Mesendoderm (in vitro differentiated cells): ENCODE measurements around the gene KCNC1.

Experiments
- DNase-seq: peaks from one replicate; pipeline ENCODE4 v3.0.0; 2013
- H2AK5ac ChIP-seq: 2 replicates; pipeline ENCODE4 v1.6.1; 2013; ENCODE audit warnings: low read length, inconsistent platforms
- H2BK120ac ChIP-seq: 2 replicates; pipeline ENCODE4 v1.6.1; 2013; ENCODE audit warnings: low read depth, mild to moderate bottlenecking, low read length, moderate library complexity, mixed read lengths
- H2BK15ac ChIP-seq: replicated peaks from 2 replicates; pipeline ENCODE4 v1.6.1; 2013; ENCODE audit warnings: low read depth, mild to moderate bottlenecking, moderate library complexity
- H2BK5ac ChIP-seq: 2 replicates; pipeline ENCODE4 v1.6.1; 2013; ENCODE audit warnings: low read length, inconsistent platforms
- H3K18ac ChIP-seq: 2 replicates; pipeline ENCODE4 v1.6.1; 2013; ENCODE audit warnings: mild to moderate bottlenecking, low read length, mixed read lengths
- H3K23ac ChIP-seq: one replicate; pipeline ENCODE4 v1.6.1; 2013; ENCODE audit warnings: low read length
- H3K27ac ChIP-seq: 2 replicates; pipeline ENCODE4 v1.5.1; 2013; ENCODE audit warnings: low read depth, mild to moderate bottlenecking, inconsistent platforms, low read length, moderate library complexity
- H3K27me3 ChIP-seq: 2 replicates; pipeline ENCODE4 v1.6.1; 2013; ENCODE audit warnings: low read length, control low read depth, mild to moderate bottlenecking, inconsistent platforms; ENCODE audit not compliant: insufficient read depth, poor library complexity
- H3K36me3 ChIP-seq: 2 replicates; pipeline ENCODE4 v1.6.1; 2013; ENCODE audit warnings: low read length, inconsistent platforms; ENCODE audit not compliant: control insufficient read depth, insufficient read depth
- H3K4ac ChIP-seq: one replicate; pipeline ENCODE4 v1.6.1; 2013; ENCODE audit warnings: low read depth, mild to moderate bottlenecking, low read length, moderate library complexity
- H3K4me1 ChIP-seq: 2 replicates; pipeline ENCODE4 v1.6.1; 2013; ENCODE audit warnings: low read depth, low read length, inconsistent platforms; ENCODE audit not compliant: control insufficient read depth
- H3K4me2 ChIP-seq: 2 replicates; pipeline ENCODE4 v1.6.1; 2013; ENCODE audit warnings: low read length
- H3K4me3 ChIP-seq: 2 replicates; pipeline ENCODE4 v1.5.1; 2013; ENCODE audit warnings: mild to moderate bottlenecking, low read length
- H3K56ac ChIP-seq: one replicate; pipeline ENCODE4 v1.6.1; 2013; ENCODE audit warnings: low read length
- H3K79me1 ChIP-seq: 2 replicates; pipeline ENCODE4 v1.6.1; 2013; ENCODE audit warnings: low read length, inconsistent platforms
- H3K79me2 ChIP-seq: 2 replicates; pipeline ENCODE4 v1.6.1; 2013; ENCODE audit warnings: mild to moderate bottlenecking, low read length; ENCODE audit not compliant: control insufficient read depth, insufficient read depth
- H3K9ac ChIP-seq: 2 replicates; pipeline ENCODE4 v1.6.1; 2013; ENCODE audit warnings: low read length, inconsistent platforms
- H4K5ac ChIP-seq: one replicate; pipeline ENCODE4 v1.6.1; 2013; ENCODE audit warnings: low read length
- H4K8ac ChIP-seq: one replicate; pipeline ENCODE4 v1.6.1; 2013; ENCODE audit warnings: low read depth, mild to moderate bottlenecking, control low read depth, low read length, moderate library complexity
- WGBS: extraction: QIAGEN DNeasy Blood & Tissue Kit; methylation state at CpG from one replicate; pipeline ENCODE4 v1.1.7; 2013; ENCODE audit warnings: low lambda C conversion rate, missing lambda C conversion rate; ENCODE audit not compliant: insufficient coverage; ENCODE audit errors: extremely low coverage; 5-methylcytosine and 5-hydroxymethylcytosine counted together

KCNC1 gene

DNA sequence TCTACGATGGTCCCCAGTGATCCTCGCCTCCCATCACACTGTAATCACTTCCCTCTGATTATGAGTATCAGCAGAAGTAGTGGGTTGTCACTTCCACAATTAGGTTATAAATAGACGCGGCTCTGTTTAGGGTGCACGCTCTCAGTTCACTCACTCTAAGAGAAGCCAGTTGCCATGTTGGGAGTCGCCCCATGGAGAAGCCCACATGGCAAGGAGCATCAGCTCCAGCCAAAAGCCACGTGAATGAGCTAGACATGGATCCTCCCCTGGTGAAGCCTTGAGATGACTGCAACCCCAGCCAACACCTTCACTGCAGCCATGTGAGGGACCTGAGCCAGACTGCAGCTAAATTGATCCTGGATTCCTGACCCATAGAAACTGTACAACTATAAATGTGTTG, 41.6 kb upstream of the KCNC1 start:
- Histone ChIP-seq H2BK120ac (no peak overlapping the region), H3K4ac (no peak overlapping the region), H3K36me3 (no peaks in the 10 kb centered on the region), H4K8ac (no peak overlapping the region), H4K5ac (no peak overlapping the region), H3K79me1 (no peaks in the 10 kb centered on the region), H2AK5ac (no peak overlapping the region), H2BK15ac (no peak overlapping the region), H3K4me1 (no peaks in the 10 kb centered on the region), H3K27ac (no peak overlapping the region), H3K4me3 (no peak overlapping the region), H3K4me2 (no peak overlapping the region), H3K79me2 (no peaks in the 10 kb centered on the region), H3K27me3 (peaks cover 26% of the 10 kb centered on the region), H3K56ac (no peak overlapping the region), H3K9ac (no peak overlapping the region), H2BK5ac (no peak overlapping the region), H3K23ac (no peak overlapping the region), H3K18ac (no peak overlapping the region)
- WGBS, result no CpG with 5 or more reads among the region's 7 CpGs
- no peak for DNase-seq

DNA sequence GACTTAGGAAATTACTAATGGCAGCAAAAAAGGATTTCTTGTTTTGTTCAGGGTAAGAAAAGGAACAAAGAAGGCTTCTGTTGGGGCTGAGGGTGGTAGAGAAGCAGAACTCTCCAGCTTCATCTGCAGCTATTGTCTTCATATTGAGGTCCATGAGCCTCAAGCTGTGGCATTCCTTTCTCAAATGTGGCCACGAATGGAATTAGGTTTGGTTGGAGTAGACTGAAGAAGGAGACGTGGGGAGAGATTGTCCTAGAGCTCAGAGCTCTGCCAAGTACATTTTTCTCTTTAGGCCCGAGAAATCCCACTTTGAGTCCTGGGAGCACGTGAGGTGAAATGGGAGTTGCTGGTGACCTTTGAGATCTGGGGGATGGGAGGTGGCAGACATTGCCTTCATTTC, 41.0 kb upstream of the KCNC1 start:
- H4K8ac ChIP-seq, result no peak overlapping the region
- DNase-seq, result no peak
- H3K18ac ChIP-seq, result no peak overlapping the region
- H2AK5ac ChIP-seq, result no peak overlapping the region
- no peak overlapping the region for H2BK120ac ChIP-seq
- H3K4ac ChIP-seq, result no peak overlapping the region
- no peak overlapping the region for H3K9ac ChIP-seq
- H3K79me2 ChIP-seq, result no peaks in the 10 kb centered on the region
- H3K36me3 ChIP-seq, result no peaks in the 10 kb centered on the region
- no peaks in the 10 kb centered on the region for H3K79me1 ChIP-seq
- H3K23ac ChIP-seq, result no peak overlapping the region
- H2BK15ac ChIP-seq, result no peak overlapping the region
- H3K27me3 ChIP-seq, result peaks cover 26% of the 10 kb centered on the region
- no peak overlapping the region for H3K4me2 ChIP-seq
- H3K4me1 ChIP-seq, result no peaks in the 10 kb centered on the region
- H4K5ac ChIP-seq, result no peak overlapping the region
- no CpG with 5 or more reads among the region's 4 CpGs for WGBS
- H2BK5ac ChIP-seq, result no peak overlapping the region
- no peak overlapping the region for H3K4me3 ChIP-seq
- no peak overlapping the region for H3K27ac ChIP-seq
- no peak overlapping the region for H3K56ac ChIP-seq

DNA sequence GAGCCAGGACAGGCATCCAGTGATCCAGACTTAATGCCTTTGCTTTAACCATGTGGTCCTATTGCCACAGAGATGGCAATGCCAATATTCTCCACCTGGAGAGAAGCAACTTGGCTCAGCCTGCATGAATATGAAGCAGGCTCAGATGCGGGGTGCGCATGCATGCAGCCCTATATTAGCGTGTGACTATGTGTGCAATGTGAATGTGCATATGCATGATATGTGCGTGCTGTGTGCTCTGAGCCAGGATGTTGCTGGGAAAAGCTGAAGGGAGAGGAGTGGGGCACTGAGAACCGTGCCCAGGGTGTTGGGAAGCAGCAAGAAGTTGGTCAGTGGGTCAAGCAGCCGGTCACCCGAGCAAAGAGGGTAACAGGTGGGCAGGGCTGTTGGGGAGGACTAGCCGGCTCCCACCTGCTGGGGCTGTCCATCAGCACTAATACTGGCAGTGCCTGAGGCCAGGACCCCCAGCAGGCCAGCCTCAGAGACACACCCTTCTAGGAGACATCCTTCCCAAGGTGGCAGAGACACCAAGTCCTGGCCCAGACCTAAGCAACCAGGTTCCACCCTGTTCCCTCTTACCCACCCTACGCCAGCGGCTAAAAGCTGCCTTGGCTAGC, 40.0 kb upstream of the KCNC1 start:
- H3K27ac ChIP-seq, result no peak overlapping the region
- no peaks in the 10 kb centered on the region for H3K79me1 ChIP-seq
- H3K9ac ChIP-seq, result no peak overlapping the region
- no peak overlapping the region for H2BK120ac ChIP-seq
- no peaks in the 10 kb centered on the region for H3K4me1 ChIP-seq
- H2BK15ac ChIP-seq, result no peak overlapping the region
- H2BK5ac ChIP-seq, result no peak overlapping the region
- H3K4ac ChIP-seq, result no peak overlapping the region
- no peak for DNase-seq
- H3K18ac ChIP-seq, result no peak overlapping the region
- H3K36me3 ChIP-seq, result no peaks in the 10 kb centered on the region
- no peak overlapping the region for H2AK5ac ChIP-seq
- WGBS, result no CpG with 5 or more reads among the region's 10 CpGs
- H4K8ac ChIP-seq, result no peak overlapping the region
- H3K4me2 ChIP-seq, result no peak overlapping the region
- no peak overlapping the region for H4K5ac ChIP-seq
- H3K27me3 ChIP-seq, result peaks cover 26% of the 10 kb centered on the region
- no peak overlapping the region for H3K23ac ChIP-seq
- H3K79me2 ChIP-seq, result no peaks in the 10 kb centered on the region
- H3K4me3 ChIP-seq, result no peak overlapping the region
- no peak overlapping the region for H3K56ac ChIP-seq

DNA sequence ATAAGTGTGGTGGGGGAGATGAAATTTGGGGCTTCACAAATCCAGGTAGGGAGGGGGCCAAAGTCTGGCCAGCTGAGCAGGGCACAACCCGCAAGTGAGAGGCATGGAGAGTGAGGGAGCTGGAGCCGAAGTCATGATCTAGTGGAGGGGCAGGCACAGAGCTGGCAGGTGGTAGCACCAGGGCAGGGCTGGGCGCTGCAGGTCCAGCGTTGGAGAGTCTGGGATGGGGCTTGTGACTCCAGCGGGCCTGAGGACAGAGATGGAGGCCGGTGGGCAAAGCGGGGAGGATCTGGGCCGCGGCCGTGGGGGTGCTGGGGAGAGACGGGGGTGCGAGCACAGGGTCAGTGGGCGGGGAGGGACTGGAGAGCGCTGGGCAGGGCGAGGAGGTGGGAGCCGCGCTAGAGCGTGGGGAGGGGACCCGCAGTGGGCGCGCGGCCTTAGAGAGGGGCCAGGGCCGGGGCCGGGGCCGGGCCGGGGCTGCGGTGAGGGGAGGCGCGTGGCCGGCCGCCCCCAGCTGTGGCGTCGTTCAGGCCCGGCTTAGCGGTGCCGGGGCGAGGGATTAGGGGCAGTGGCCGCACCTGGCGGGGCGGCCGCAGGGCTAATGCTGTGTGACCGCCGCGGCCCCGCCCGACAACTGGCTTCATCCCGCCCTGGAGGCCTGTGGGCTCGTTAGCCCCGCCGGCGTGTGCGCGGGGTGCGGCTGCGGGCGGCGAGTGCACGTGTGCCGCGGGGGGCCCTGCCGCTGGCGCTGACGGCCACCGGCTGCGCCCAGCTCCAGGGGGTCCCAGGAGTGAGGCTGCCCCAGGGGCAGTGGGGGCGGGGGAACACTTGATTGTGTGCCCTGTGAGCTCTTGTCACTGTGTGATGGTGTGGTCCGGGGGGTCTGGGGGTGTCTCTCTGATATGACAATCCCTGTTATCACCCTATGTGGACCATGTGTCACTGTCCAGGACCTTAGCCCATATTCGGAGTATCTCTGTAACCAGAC, 38.8 kb upstream of the KCNC1 start:
- Histone ChIP-seq H3K36me3 (no peaks in the 10 kb centered on the region), H2AK5ac (no peak overlapping the region), H3K4me3 (no peak overlapping the region), H3K9ac (no peak overlapping the region), H2BK15ac (no peak overlapping the region), H3K18ac (no peak overlapping the region), H3K23ac (no peak overlapping the region), H3K27ac (no peak overlapping the region), H2BK120ac (no peak overlapping the region), H3K4me1 (no peaks in the 10 kb centered on the region), H3K79me1 (no peaks in the 10 kb centered on the region), H4K5ac (no peak overlapping the region), H3K56ac (no peak overlapping the region), H3K79me2 (no peaks in the 10 kb centered on the region), H3K27me3 (peaks cover 26% of the 10 kb centered on the region), H3K4me2 (no peak overlapping the region), H3K4ac (no peak overlapping the region), H2BK5ac (no peak overlapping the region), H4K8ac (no peak overlapping the region)
- no CpG with 5 or more reads among the region's 68 CpGs for WGBS
- no peak for DNase-seq

DNA sequence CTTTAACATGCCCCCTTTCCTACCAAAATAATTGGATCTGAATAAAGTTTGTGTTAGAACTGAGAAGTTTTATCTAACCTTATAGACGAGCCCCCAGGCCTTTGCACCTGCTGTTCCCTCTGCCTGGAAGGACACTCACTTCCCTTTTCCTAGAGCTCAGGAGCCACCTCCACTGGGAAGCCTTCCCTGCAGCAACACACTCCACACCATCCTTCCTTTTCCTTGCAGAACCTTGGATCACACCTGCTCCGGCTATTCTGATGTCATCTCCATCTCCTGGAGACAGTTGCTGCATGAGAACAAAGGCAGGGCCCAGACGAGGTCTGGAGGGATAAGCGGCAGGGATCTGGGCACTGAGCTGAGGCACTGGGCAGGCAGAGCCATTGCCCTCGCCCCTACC, 37.8 kb upstream of the KCNC1 start:
- no peak overlapping the region for H2BK15ac ChIP-seq
- no peak overlapping the region for H4K8ac ChIP-seq
- no peak overlapping the region for H2AK5ac ChIP-seq
- H3K36me3 ChIP-seq, result no peaks in the 10 kb centered on the region
- H3K27me3 ChIP-seq, result peaks cover 26% of the 10 kb centered on the region
- H3K23ac ChIP-seq, result no peak overlapping the region
- H3K18ac ChIP-seq, result no peak overlapping the region
- no peak overlapping the region for H4K5ac ChIP-seq
- H3K4ac ChIP-seq, result no peak overlapping the region
- DNase-seq, result no peak
- no peaks in the 10 kb centered on the region for H3K4me1 ChIP-seq
- H2BK120ac ChIP-seq, result no peak overlapping the region
- no peak overlapping the region for H2BK5ac ChIP-seq
- no peaks in the 10 kb centered on the region for H3K79me2 ChIP-seq
- H3K79me1 ChIP-seq, result no peaks in the 10 kb centered on the region
- no peak overlapping the region for H3K27ac ChIP-seq
- no peak overlapping the region for H3K4me2 ChIP-seq
- H3K4me3 ChIP-seq, result no peak overlapping the region
- no peak overlapping the region for H3K56ac ChIP-seq
- H3K9ac ChIP-seq, result no peak overlapping the region
- WGBS, result no CpG with 5 or more reads among the region's 5 CpGs
